HAP-1 (cell line): Measurements from ENCODE around the gene WSB1.
A peak's percentile ranks its signal among the peaks of the same experiment; 100 is the strongest.

Source experiments
- DNase-seq, 2 experiments: peaks; one replicate each; pipeline ENCODE4 v3.0.0-alpha.2; 2016 to 2020; ENCODE audit warnings: low spot score in 2 of 2
- H3K27me3 ChIP-seq: fragments of 250-450 bp; sonication (Bioruptor Pico); 2 replicates; pipeline ENCODE4 v1.5.1; 2020; ENCODE audit warnings: low read depth, mild to moderate bottlenecking, moderate library complexity
- H3K36me3 ChIP-seq: fragments of 250-450 bp; sonication (Bioruptor Pico); replicated peaks from 2 replicates; pipeline ENCODE4 v1.5.1; 2020; ENCODE audit warnings: mild to moderate bottlenecking
- H3K4me1 ChIP-seq: fragments of 250-450 bp; sonication (Bioruptor Pico); 2 replicates; pipeline ENCODE4 v1.5.1; 2020; ENCODE audit warnings: mild to moderate bottlenecking
- H3K4me3 ChIP-seq: fragments of 250-450 bp; sonication (Bioruptor Pico); 2 replicates; pipeline ENCODE4 v1.5.1; 2020; ENCODE audit warnings: mild to moderate bottlenecking, moderate library complexity
- H3K9me3 ChIP-seq: fragments of 250-450 bp; sonication (Bioruptor Pico); 2 replicates; pipeline ENCODE4 v1.5.1; 2020; ENCODE audit warnings: mild to moderate bottlenecking, moderate library complexity
- in situ Hi-C: fragments of 300-500 bp; cut with MboI; formaldehyde crosslinking; loops from 3 replicates; pipeline ENCODE4 v1.14.3; 2020; ENCODE audit warnings: low sequenced_read_pairs, inconsistent platforms, mixed read lengths

The WSB1 gene

DNA sequence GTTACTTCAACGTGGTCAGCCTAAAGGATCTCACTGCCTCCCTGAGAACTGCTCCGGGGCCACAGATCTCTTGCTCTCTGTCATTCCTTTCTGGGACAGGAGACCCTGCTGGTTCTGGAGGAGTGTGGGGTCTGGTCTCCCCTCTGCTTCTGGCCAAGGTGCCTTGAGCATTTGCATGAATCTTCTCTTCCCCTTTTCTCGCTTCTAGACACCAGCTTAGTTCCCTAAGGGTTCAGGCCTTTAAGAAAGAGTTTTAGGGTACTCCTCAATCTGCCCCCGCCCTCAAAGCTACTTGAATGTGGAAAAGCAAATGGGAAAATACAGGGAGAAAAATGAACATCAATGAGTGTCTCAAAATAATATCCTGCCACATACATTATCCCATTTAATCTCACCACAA is 48.1 kb downstream of the WSB1 start:
- H3K36me3 ChIP-seq = peaks cover 11% of the 10 kb centered on the region
- H3K27me3 ChIP-seq = no peaks in the 10 kb centered on the region
- DNase-seq = no peak
- H3K9me3 ChIP-seq = no peaks in the 10 kb centered on the region
- H3K4me3 ChIP-seq = no peak overlapping the region
- H3K4me1 ChIP-seq = peaks cover 33% of the 10 kb centered on the region
- in situ Hi-C loops = loop anchor here (10.0 kb wide), 1 partner anchor 97 kb away; no protein-coding TSS in a partner anchor

- Histone ChIP-seq H3K36me3 (peaks cover 11% of the 10 kb centered on the region), H3K27me3 (no peaks in the 10 kb centered on the region), H3K9me3 (no peaks in the 10 kb centered on the region), H3K4me3 (no peak overlapping the region), H3K4me1 (peaks cover 27% of the 10 kb centered on the region)
- in situ Hi-C loops = loop anchor here (10.0 kb wide), 1 partner anchor 98 kb away; no protein-coding TSS in a partner anchor
- DNase-seq = no peak
Measured at GRCh38 chr17:27343294-27343693, 49.4 kb downstream of the WSB1 start.

- Histone ChIP-seq H3K36me3 (peaks cover 11% of the 10 kb centered on the region), H3K27me3 (no peaks in the 10 kb centered on the region), H3K4me3 (no peak overlapping the region), H3K9me3 (no peaks in the 10 kb centered on the region), H3K4me1 (peaks cover 22% of the 10 kb centered on the region)
- no peak for DNase-seq
- in situ Hi-C loops = loop anchor here (10.0 kb wide), 1 partner anchor 99 kb away; no protein-coding TSS in a partner anchor
Measured at GRCh38 chr17:27343977-27344607, 50.2 kb downstream of the WSB1 start.

- H3K27me3 ChIP-seq = no peaks in the 10 kb centered on the region
- peak; percentile 86 to 92 for DNase-seq
- H3K4me3 ChIP-seq = peak overlapping the region; percentile 37
- H3K4me1 ChIP-seq = peaks cover 22% of the 10 kb centered on the region
- no peaks in the 10 kb centered on the region for H3K9me3 ChIP-seq
- in situ Hi-C loops = loop anchor here (10.0 kb wide), 1 partner anchor 101 kb away; no protein-coding TSS in a partner anchor
- peaks cover 10% of the 10 kb centered on the region for H3K36me3 ChIP-seq
Measured at GRCh38 chr17:27345141-27345904, 51.4 kb downstream of the WSB1 start.

DNA sequence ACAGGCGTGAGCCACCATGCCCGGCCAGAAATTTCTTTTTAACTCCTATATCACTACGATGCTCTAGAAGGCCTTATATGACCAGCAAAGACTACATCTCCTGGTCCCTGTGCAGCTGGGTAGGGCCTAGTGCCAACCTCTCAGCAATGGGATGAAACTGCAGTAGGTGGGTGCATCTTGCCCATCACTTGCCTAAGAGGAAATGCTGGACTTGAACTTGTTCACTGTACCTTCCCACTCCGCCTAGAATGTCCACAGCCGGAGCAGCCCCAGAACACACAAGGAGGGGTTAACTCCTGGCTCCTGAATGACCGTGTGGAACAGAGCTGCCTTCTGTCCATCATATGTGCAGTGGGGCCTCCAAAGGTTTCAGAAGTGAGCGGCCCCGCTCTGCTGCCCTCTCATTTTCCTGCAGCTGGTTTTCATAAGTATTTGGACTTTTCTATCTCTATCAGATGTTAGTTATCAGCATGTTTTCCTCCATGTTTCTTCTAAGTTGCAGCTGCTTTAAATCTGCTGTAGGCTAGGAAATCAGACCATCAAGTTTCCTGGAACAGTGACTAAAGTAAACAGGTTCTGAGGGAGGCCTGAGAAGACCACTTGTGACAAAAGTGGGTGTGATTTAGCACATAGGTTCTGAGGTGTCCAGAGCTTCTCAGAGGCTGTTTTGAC is 52.5 kb downstream of the WSB1 start:
- in situ Hi-C loops = loop anchor here (10.0 kb wide), 1 partner anchor 102 kb away; no protein-coding TSS in a partner anchor
- Histone ChIP-seq H3K9me3 (no peaks in the 10 kb centered on the region), H3K4me3 (no peak overlapping the region), H3K4me1 (peaks cover 16% of the 10 kb centered on the region), H3K27me3 (no peaks in the 10 kb centered on the region), H3K36me3 (peaks cover 11% of the 10 kb centered on the region)
- no peak for DNase-seq

- Histone ChIP-seq H3K27me3 (no peaks in the 10 kb centered on the region), H3K36me3 (peaks cover 12% of the 10 kb centered on the region), H3K9me3 (no peaks in the 10 kb centered on the region), H3K4me3 (no peak overlapping the region), H3K4me1 (peaks cover 23% of the 10 kb centered on the region)
- no peak for DNase-seq
- in situ Hi-C loops = loop anchor here (10.0 kb wide), 1 partner anchor 103 kb away; no protein-coding TSS in a partner anchor
Measured at GRCh38 chr17:27348196-27348595, 54.3 kb downstream of the WSB1 start.

DNA sequence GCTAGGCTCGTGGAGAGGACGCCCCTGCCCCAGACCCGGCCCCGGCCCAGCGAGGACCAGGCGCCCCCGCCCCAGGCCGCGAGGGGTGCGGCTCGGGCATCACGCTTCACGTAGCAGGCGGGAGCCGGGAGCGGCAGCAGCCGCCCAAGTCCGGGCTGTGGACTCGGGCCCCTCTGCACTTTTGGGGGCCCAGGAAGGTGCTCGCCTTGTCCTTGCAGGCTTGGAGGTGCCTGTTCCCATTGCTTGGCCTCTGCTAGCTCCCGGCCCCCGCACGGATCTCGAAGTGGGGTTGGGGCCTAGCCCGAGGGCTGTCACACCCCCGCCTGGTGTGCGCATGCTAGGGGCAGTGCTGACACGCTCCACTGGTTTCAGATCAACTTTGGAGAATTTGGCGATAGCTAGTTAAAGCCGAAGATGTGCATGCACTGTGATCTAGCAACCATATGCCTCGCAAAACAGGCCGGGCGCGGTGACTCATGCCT is 55.7 kb downstream of the WSB1 start:
- no peak for DNase-seq
- no peaks in the 10 kb centered on the region for H3K9me3 ChIP-seq
- H3K4me3 ChIP-seq = no peak overlapping the region
- peaks cover 28% of the 10 kb centered on the region for H3K4me1 ChIP-seq
- no peaks in the 10 kb centered on the region for H3K27me3 ChIP-seq
- peaks cover 15% of the 10 kb centered on the region for H3K36me3 ChIP-seq
- in situ Hi-C loops = loop anchor here (5.0 to 25.0 kb wide), 3 partner anchors 105 to 438 kb away; no protein-coding TSS in a partner anchor

DNA sequence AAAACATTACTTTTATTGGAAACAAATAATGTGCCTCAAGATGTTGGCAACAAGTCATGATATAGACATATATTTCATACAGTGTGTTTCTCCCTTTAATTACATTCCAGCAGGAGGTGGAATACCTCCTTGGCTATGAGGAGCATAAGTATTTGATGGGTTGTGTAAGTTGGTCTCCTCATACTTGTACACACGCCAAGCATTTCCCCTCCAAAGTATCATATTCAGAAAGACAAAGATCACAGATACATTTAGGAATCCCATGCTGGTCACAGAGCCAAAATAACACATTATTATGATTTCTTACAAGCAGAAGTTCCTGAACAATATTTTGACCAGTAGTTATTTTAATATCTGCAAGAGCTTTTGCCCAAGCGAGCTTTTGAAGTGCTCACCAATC is 57.8 kb downstream of the WSB1 start:
- in situ Hi-C loops = loop anchor here (5.0 to 25.0 kb wide), 2 partner anchors 246 to 436 kb away; no protein-coding TSS in a partner anchor
- peaks cover 15% of the 10 kb centered on the region for H3K4me1 ChIP-seq
- no peaks in the 10 kb centered on the region for H3K9me3 ChIP-seq
- DNase-seq = no peak
- H3K27me3 ChIP-seq = no peaks in the 10 kb centered on the region
- peaks cover 10% of the 10 kb centered on the region; the same call in 1 of the 2 replicates for H3K36me3 ChIP-seq
- H3K4me3 ChIP-seq = no peak overlapping the region

DNA sequence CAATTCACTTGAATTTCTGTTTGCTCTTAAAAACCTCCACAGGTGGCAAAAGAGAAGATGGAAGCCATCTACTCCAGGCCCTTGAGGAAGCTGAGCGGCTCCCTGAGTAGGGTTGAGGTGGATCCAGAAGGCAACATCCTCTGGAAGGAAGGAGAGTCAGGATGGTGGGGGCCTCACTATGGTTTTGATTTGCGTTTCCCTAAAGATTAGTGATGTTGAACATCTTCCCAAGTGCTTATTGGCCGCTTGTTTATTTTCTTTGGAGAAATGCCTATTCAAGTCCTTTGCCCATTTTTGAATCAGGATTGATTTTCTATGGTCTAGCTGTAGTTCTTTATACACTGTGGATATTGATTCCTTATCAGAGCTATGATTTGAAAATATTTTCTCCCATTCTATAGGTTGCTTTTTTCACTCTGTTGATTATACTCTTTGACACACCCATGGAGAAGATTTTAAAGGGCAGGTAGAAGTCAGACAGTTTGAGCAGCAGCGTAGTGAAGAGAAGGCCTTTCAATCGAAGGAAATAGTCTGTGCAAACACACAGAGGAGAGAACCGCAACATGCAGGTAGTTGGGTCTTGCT is 58.6 kb downstream of the WSB1 start:
- H3K4me1 ChIP-seq = peaks cover 15% of the 10 kb centered on the region
- in situ Hi-C loops = loop anchor here (5.0 to 25.0 kb wide), 2 partner anchors 245 to 435 kb away; no protein-coding TSS in a partner anchor
- DNase-seq = no peak

GRCh38 chr17:27353033-27353460 is 59.1 kb downstream of the WSB1 start:
- Histone ChIP-seq H3K4me1 (peaks cover 15% of the 10 kb centered on the region), H3K4me3 (peak overlapping the region; percentile 90), H3K36me3 (peaks cover 10% of the 10 kb centered on the region; the same call in 1 of the 2 replicates), H3K9me3 (no peaks in the 10 kb centered on the region), H3K27me3 (no peaks in the 10 kb centered on the region)
- no peak for DNase-seq
- in situ Hi-C loops = loop anchor here (5.0 to 25.0 kb wide), 2 partner anchors 244 to 434 kb away; no protein-coding TSS in a partner anchor

More for the DNA sequence above, 58.6 kb downstream of the WSB1 start:
- Histone ChIP-seq H3K9me3 (no peaks in the 10 kb centered on the region), H3K27me3 (no peaks in the 10 kb centered on the region), H3K36me3 (peaks cover 10% of the 10 kb centered on the region; the same call in 1 of the 2 replicates), H3K4me3 (peak overlapping the region; percentile 90)

DNA sequence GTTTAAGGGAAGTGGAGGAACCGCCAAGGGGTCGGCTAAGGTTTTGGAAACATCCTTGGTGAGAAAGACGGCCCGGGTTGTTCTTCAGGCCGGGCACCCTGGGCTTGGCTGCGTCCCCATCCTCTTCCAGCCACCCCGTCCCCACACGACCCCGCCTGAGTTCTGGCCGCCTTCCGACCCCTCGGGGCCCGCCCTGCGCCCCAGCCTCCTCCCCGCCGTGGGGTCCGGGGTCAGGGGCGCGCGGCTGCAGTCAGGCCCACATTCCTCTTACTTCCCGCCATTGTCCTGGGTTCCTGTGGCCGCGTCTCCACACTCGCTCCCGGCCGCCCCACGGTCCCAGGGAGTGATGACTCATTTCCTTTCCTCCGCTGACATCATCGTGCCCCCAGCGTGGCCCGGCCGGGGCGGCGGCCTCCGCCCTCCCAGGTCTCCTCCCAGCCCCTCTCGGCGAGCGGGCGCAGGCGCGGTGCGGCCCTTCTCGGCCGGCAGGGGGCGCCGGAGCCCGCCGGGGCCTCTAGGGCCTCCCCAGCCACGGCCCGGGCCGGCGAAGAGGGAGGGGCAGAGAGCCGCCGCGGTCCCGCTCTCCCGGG is 59.6 kb downstream of the WSB1 start:
- Histone ChIP-seq H3K4me1 (peaks cover 15% of the 10 kb centered on the region), H3K27me3 (no peaks in the 10 kb centered on the region), H3K36me3 (peaks cover 10% of the 10 kb centered on the region; the same call in 1 of the 2 replicates), H3K4me3 (peak overlapping the region; percentile 90), H3K9me3 (no peaks in the 10 kb centered on the region)
- DNase-seq = peak; percentile 93
- in situ Hi-C loops = loop anchor here (5.0 to 25.0 kb wide), 2 partner anchors 244 to 434 kb away; no protein-coding TSS in a partner anchor

DNA sequence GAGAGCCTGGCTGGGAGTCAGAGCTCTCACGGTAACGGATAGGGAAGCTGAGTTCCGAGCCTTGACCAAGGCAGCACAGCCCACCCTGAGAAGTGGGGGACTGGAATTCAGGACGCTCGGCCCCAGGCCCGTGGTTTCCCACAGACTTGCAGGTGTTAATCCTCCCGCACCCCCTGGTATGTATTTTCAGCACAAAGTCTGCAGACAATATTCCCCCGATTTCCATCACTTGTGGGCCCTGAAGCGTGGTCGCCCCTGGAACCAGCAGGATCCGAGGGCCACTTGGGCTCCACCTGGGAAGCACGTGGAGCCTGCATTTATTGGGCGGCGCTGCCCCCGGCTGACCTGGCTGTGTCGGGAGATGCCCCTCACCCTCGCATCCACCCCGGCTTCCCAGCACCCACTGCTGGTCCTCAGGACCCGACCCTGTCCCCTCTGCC is 60.2 kb downstream of the WSB1 start:
- H3K36me3 ChIP-seq = peaks cover 10% of the 10 kb centered on the region; the same call in 1 of the 2 replicates
- H3K27me3 ChIP-seq = no peaks in the 10 kb centered on the region
- peak in 1 of 2 experiments; percentile 30 for DNase-seq
- peaks cover 15% of the 10 kb centered on the region for H3K4me1 ChIP-seq
- in situ Hi-C loops = loop anchor here (5.0 to 25.0 kb wide), 2 partner anchors 243 to 433 kb away; no protein-coding TSS in a partner anchor
- H3K9me3 ChIP-seq = no peaks in the 10 kb centered on the region
- H3K4me3 ChIP-seq = peak overlapping the region; percentile 90
